HepG2 (cell line): ENCODE results near the gene P2RX3. TPM values are rescaled to one million over a fixed set of nuclear protein-coding genes. Genes with fewer than 3 reads are reported as not detected.
A peak's percentile ranks its signal among the peaks of the same experiment; 100 is the strongest.

Experiments used
- CEBPG ChIP-seq: IDR thresholded peaks from 2 replicates; pipeline ENCODE4 v1.6.1; 2016
- ERF ChIP-seq: IDR thresholded peaks from 2 replicates; pipeline ENCODE4 v1.6.1; 2018; ENCODE audit warnings: missing biosample characterization, missing genetic modification reagents
- FOSL2 ChIP-seq: sonication (generic); formaldehyde crosslinking; IDR thresholded peaks from 2 replicates; pipeline ENCODE4 v1.4.0; 2020; ENCODE audit warnings: missing genetic modification reagents
- GABPA ChIP-seq, 2 experiments: IDR thresholded peaks; 2 replicates each; pipeline ENCODE4 v1.6.1; 2011 to 2016; ENCODE audit warnings: low read depth in 2 of 2, low read length in 1 of 2, missing biosample characterization in 1 of 2, missing genetic modification characterization in 1 of 2
- ISL2 ChIP-seq: sonication (generic); formaldehyde crosslinking; IDR thresholded peaks from 2 replicates; pipeline ENCODE4 v1.5.0; 2020; ENCODE audit warnings: missing genetic modification reagents
- KDM2A ChIP-seq: sonication (generic); formaldehyde crosslinking; IDR thresholded peaks from 2 replicates; pipeline ENCODE4 v1.4.0; 2020; ENCODE audit warnings: low read depth, missing genetic modification reagents, borderline replicate concordance
- NFYB ChIP-seq: sonication (generic); formaldehyde crosslinking; IDR thresholded peaks from 2 replicates; pipeline ENCODE4 v1.4.0; 2020; ENCODE audit warnings: missing genetic modification reagents
- RFX5 ChIP-seq: IDR thresholded peaks from 2 replicates; pipeline ENCODE4 v1.6.1; 2011; ENCODE audit warnings: low read depth, low read length, improper control_type of control experiment
- ZBTB20 ChIP-seq: sonication (generic); formaldehyde crosslinking; IDR thresholded peaks from 2 replicates; pipeline ENCODE4 v1.8.1; 2023; ENCODE audit warnings: missing genetic modification reagents, low read depth, mild to moderate bottlenecking, borderline replicate concordance
- ZKSCAN8 ChIP-seq: IDR thresholded peaks from 2 replicates; pipeline ENCODE4 v1.6.1; 2016; ENCODE audit warnings: borderline replicate concordance, missing genetic modification reagents, missing compliant biosample characterization
- ZNF30 ChIP-seq: sonication (generic); formaldehyde crosslinking; IDR thresholded peaks from 2 replicates; pipeline ENCODE4 v1.5.0; 2020; ENCODE audit warnings: mild to moderate bottlenecking, missing genetic modification reagents
- ZNF709 ChIP-seq: sonication (generic); formaldehyde crosslinking; IDR thresholded peaks from 2 replicates; pipeline ENCODE4 v1.5.0; 2020; ENCODE audit warnings: mild to moderate bottlenecking, missing genetic modification reagents
- polyA plus RNA-seq, 8 experiments: library from polyadenylated mRNA; depleted of rRNA in 3 of 8; stranded (reverse) in 7 of 8; unstranded in 1 of 8; fragments of >200 nt; fragmentation: Illumina TruSeq in 4 of 8; extraction: Trizol in 4 of 8; gene quantifications; 2 replicates each; pipeline versions ENCODE4 v1.2.1 to v1.2.3, GENCODE V29; 2011 to 2016; ENCODE audit warnings: low read depth in 4 of 8, missing spikeins in 1 of 8, mixed read lengths in 1 of 8; ENCODE audit not compliant: insufficient read depth in 1 of 8
- total RNA-seq, 5 experiments: library from RNA; depleted of rRNA; stranded (reverse); fragments of >200 nt; fragmentation: Illumina TruSeq; extraction: Trizol; gene quantifications; 2 replicates each; pipeline ENCODE4 v1.2.3, GENCODE V29; 2016; ENCODE audit warnings: low read depth in 1 of 5
- TF ChIP-seq, protein P1 (sequence below), 2 experiments: sonication (generic) in 1 of 2; formaldehyde crosslinking in 1 of 2; IDR thresholded peaks; 2 replicates each; pipeline versions ENCODE4 v1.4.0 to v1.6.1; 2018 to 2020; ENCODE audit warnings: missing genetic modification reagents in 2 of 2, borderline replicate concordance in 1 of 2, low read depth in 1 of 2, mild to moderate bottlenecking in 1 of 2, missing biosample characterization in 1 of 2
- TF ChIP-seq, protein P2 (sequence below): sonication (generic); formaldehyde crosslinking; conservative IDR thresholded peaks from 2 replicates; pipeline ENCODE4 v1.8.0; 2022; ENCODE audit warnings: missing genetic modification reagents
- TF ChIP-seq, protein P3 (sequence below): sonication (generic); formaldehyde crosslinking; IDR thresholded peaks from 2 replicates; pipeline ENCODE4 v1.8.1; 2023; ENCODE audit warnings: mild to moderate bottlenecking, moderate library complexity, missing genetic modification reagents
- TF ChIP-seq, protein P4 (sequence below), 2 experiments: sonication (generic) in 1 of 2; formaldehyde crosslinking in 1 of 2; IDR thresholded peaks; 2 replicates each; pipeline versions ENCODE4 v1.5.1 to v1.6.1; 2011 to 2020; ENCODE audit warnings: borderline replicate concordance in 1 of 2, low read depth in 1 of 2, low read length in 1 of 2, mild to moderate bottlenecking in 1 of 2, missing genetic modification reagents in 1 of 2, moderate library complexity in 1 of 2
- TF ChIP-seq, protein P5 (sequence below): sonication (generic); formaldehyde crosslinking; IDR thresholded peaks from 2 replicates; pipeline ENCODE4 v1.5.1; 2020; ENCODE audit warnings: missing genetic modification reagents, mild to moderate bottlenecking, borderline replicate concordance
- TF ChIP-seq, protein P6 (sequence below): sonication (generic); formaldehyde crosslinking; IDR thresholded peaks from 2 replicates; pipeline ENCODE4 v1.4.0; 2020; ENCODE audit warnings: mild to moderate bottlenecking, missing genetic modification reagents

Gene P2RX3
- total and polyA plus RNA-seq, 2 of the 13 experiments (the other 11 are each of a cell fraction or from before 2014, with no cell fraction given) = 0.08 TPM; not detected in 1

DNA sequence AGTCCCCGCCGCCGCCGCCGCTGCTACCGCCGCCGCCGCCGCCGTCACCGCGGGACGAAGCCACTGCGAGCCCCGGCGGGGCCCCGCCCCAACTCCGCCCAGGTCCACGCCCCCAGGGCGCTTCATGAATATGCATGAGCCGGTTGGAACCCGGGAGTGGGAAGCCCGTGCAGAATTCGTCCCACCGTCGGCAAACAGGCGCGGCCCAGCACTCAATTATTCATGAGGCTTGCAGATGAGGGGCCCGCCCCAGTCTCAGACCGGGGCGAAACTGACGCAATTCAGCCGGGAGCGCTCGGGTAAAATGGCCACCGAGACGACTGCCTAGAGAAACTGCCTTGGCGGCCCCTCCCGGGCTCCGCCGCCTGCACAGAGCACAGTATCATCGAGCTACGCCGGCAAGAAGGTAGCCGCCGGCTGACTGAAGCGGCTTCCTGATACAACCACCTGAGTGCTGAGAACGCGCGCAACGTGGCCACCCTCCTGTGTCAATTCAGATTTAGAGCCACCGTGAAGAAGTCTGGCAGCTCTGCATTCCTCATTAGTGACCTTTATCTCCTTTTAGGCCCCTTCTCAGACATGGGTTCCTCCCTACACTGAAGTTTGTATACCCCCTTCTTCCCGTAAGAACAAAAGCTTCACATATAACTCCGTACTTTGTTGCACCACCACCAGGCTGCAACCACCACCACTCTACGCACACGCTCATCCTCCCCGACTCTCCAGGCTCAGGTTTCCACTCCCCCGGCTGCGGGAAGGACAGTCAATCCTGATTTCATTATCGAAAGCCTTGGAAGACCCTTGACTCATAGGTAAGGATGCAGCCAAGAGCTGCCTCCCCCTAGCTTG lies 13.0 kb upstream of the P2RX3 start, which contains the start of gene TNKS1BP1 (continued):
- TF ChIP-seq, protein P1, sequence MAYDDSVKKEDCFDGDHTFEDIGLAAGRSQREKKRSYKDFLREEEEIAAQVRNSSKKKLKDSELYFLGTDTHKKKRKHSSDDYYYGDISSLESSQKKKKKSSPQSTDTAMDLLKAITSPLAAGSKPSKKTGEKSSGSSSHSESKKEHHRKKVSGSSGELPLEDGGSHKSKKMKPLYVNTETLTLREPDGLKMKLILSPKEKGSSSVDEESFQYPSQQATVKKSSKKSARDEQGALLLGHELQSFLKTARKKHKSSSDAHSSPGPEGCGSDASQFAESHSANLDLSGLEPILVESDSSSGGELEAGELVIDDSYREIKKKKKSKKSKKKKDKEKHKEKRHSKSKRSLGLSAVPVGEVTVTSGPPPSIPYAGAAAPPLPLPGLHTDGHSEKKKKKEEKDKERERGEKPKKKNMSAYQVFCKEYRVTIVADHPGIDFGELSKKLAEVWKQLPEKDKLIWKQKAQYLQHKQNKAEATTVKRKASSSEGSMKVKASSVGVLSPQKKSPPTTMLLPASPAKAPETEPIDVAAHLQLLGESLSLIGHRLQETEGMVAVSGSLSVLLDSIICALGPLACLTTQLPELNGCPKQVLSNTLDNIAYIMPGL (CRISPR knock-in tag; IDR thresholded peaks at IDR 0.05; ENCODE audit: borderline replicate concordance in 1 of 2, low read depth in 1 of 2) = peak; percentile 10 to 51; a peak in 3 of 4 replicates
- TF ChIP-seq, protein P2, sequence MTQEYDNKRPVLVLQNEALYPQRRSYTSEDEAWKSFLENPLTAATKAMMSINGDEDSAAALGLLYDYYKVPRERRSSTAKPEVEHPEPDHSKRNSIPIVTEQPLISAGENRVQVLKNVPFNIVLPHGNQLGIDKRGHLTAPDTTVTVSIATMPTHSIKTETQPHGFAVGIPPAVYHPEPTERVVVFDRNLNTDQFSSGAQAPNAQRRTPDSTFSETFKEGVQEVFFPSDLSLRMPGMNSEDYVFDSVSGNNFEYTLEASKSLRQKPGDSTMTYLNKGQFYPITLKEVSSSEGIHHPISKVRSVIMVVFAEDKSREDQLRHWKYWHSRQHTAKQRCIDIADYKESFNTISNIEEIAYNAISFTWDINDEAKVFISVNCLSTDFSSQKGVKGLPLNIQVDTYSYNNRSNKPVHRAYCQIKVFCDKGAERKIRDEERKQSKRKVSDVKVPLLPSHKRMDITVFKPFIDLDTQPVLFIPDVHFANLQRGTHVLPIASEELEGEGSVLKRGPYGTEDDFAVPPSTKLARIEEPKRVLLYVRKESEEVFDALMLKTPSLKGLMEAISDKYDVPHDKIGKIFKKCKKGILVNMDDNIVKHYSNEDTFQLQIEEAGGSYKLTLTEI (CRISPR knock-in tag) = no peak
- TF ChIP-seq NFYB (CRISPR knock-in tag) (0 out of 2 replicates have a peak, but pooled peaks have one; percentile 11), ZNF30 (no peak), GABPA (IDR thresholded peaks at IDR 0.05; ENCODE audit: low read depth, low read length) (peak; percentile 9; the same call in 1 of the 2 replicates), GABPA (CRISPR knock-in tag; IDR thresholded peaks at IDR 0.05; ENCODE audit: low read depth) (peak; percentile 67), ZNF709 (CRISPR knock-in tag) (no peak), ERF (CRISPR knock-in tag) (no peak), CEBPG (CRISPR knock-in tag) (peak; percentile 95), FOSL2 (no peak), ZBTB20 (CRISPR knock-in tag) (no peak), RFX5 (no peak), ISL2 (CRISPR knock-in tag) (peak; percentile 42), KDM2A (CRISPR knock-in tag) (peak; percentile 75; the same call in 1 of the 2 replicates), ZKSCAN8 (no peak)
- TF ChIP-seq, protein P3, sequence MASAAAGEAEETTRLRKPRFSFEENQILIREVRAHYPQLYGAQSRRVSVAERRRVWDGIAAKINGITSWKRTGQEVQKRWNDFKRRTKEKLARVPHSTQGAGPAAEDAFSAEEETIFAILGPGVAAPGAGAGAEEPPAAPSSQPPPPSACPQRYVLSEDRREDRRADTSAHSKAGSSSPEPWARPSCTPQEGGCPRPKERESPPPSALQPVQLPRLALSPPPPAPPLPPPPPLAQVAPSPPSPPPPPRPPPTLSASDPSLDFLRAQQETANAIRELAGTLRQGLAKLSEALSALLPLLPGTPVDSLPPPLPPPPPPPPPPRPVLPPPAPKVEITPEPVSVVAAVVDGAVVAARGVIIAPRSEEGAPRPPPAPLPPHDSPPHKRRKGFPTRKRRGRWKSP = peak; percentile 57; the same call in 1 of the 2 replicates
- TF ChIP-seq, protein P4, sequence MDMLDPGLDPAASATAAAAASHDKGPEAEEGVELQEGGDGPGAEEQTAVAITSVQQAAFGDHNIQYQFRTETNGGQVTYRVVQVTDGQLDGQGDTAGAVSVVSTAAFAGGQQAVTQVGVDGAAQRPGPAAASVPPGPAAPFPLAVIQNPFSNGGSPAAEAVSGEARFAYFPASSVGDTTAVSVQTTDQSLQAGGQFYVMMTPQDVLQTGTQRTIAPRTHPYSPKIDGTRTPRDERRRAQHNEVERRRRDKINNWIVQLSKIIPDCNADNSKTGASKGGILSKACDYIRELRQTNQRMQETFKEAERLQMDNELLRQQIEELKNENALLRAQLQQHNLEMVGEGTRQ (IDR thresholded peaks at IDR 0.05; ENCODE audit: low read depth, low read length) = no peak
- TF ChIP-seq, protein P4 (CRISPR knock-in tag; IDR thresholded peaks at IDR 0.05; ENCODE audit: borderline replicate concordance) = no peak
- TF ChIP-seq, protein P5, sequence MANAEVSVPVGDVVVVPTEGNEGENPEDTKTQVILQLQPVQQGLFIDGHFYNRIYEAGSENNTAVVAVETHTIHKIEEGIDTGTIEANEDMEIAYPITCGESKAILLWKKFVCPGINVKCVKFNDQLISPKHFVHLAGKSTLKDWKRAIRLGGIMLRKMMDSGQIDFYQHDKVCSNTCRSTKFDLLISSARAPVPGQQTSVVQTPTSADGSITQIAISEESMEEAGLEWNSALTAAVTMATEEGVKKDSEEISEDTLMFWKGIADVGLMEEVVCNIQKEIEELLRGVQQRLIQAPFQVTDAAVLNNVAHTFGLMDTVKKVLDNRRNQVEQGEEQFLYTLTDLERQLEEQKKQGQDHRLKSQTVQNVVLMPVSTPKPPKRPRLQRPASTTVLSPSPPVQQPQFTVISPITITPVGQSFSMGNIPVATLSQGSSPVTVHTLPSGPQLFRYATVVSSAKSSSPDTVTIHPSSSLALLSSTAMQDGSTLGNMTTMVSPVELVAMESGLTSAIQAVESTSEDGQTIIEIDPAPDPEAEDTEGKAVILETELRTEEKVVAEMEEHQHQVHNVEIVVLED (CRISPR knock-in tag) = 0 out of 2 replicates have a peak, but pooled peaks have one; percentile 40
- TF ChIP-seq, protein P6, sequence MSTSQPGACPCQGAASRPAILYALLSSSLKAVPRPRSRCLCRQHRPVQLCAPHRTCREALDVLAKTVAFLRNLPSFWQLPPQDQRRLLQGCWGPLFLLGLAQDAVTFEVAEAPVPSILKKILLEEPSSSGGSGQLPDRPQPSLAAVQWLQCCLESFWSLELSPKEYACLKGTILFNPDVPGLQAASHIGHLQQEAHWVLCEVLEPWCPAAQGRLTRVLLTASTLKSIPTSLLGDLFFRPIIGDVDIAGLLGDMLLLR (CRISPR knock-in tag) = no peak
